Activated CD4-positive, alpha-beta T cell treated with anti-CD3 and anti-CD28 coated beads, Interleukin-2, amount 50 U/mL, for 4 hours (primary cell): Measurements from ENCODE around the gene BEAN1.

Source experiments
- DNase-seq, 2 experiments: peaks; one replicate each; pipeline ENCODE4 v3.0.0-alpha.2; 2020

BEAN1 gene

DNA sequence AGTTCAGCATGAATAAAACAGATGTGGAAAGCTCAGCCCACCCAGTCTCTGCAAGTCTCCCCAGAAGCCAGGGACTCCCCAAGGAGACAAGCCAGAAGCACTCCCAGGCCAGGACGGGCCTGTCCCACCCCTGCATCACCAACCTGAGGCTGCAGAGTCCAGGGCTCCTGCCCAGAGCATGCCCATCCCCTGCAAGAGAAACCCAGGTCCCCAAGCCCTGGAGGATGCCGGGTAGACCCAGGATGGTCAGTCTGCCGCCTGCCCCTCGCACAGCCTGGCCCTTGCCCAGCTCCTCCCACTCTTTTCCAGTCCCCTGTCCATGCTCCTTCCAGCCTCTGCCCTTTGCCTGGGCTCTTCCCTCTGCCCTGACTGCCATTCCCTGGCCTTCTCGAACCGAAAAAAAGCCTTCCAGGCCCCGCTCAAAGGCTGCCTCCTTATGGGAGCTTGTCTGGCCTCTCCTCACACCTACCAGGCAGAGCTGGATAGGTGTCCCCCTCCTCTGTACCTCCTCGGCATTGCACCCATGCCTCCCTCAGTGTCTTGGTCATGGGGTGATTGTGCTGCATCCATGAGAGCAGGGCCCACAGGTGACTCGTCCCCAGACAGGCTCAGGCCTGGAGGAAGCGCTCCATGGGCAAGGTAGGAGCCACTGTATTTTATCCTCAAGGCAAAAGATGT lies 44.8 kb downstream of the BEAN1 start:
- no peak for DNase-seq

DNA sequence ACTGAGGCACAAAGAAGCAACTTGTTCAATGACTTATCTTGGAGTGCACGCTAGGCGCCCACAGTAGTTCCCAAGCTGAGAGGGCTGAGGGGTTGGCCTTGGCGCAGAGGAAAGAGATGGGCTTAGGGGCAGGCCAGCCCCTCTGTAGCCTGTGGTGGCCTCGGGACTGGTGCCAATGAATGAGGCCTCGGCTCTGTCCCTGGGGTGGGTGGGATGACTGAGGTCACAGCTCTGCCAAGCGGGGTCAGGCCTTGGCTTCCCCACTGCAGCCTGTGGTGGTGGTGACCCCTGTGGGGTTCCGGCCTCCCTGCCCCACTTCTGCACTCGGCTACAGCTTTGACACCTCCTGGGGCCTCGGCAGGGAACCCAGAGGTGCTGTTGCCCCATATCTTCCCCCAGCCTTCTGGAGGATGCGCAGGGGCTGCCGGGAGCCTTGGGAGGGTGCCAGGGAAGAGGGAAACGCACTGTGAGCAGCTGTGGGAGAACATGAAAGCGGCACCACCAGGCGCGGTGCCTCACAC lies 46.0 kb downstream of the BEAN1 start:
- DNase-seq = no peak

DNA sequence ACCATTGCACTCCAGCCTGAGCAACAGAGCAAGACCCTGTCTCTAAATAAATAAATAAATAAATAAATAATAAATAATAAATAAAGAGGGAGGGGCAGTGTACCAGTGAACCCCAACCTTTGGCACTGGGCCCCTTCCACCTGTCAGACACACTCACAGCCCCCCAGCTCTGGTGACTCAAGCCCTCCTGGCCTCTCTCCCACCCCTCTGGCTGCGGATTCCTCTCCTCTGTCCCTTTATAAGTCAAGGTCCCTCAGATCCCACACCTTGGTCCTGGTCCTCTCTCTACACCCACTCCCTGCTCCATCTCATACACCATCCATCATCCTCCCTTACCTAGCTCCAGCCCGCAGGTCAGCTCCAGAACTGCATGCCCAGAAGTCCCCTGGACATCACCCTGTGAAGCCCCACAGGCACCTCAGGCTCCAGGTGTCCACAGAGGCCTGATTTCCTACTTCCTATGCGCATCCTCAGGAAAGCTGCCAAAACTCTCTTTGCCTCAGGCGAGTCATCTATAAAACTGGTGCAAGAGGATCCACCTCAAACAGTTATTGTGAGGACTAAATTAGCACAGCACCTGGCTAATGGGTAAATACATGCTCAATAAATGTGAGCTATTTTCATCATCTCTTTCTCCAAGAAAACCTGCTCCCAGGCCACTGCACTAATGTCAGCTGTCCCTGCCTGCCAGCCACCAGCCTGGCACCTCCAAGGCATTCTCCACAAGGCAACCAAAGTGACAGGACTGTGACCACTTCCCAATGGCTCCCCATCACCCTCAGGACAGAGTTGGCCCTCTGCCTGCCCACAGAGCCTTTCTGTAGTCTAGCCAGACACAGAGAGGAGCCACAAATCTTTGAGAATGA lies 46.8 kb downstream of the BEAN1 start:
- no peak for DNase-seq

- peak; percentile 34 to 43 for DNase-seq
Measured at GRCh38 chr16:66474750-66475199, 47.7 kb downstream of the BEAN1 start.

DNA sequence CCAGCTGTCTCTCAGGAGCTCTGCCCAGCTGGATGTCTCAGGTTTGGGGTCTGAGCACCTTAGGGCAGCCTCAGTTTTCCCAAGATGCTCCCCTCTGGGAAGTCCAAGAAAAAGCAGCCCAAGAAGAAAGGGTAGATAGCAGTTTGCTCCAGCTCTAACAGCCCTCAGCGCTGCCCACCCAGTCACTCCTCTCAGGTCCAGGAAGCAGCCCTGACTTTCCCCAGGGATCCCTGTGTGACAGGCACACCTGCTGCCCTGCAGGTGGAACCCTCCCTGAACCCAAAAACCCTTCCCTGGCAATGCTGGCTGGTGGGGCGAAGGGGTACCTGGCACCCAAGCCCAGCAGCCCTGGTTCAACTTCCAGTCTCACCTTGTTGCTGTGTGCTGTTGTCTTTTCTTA lies 48.1 kb downstream of the BEAN1 start:
- DNase-seq = no peak

DNA sequence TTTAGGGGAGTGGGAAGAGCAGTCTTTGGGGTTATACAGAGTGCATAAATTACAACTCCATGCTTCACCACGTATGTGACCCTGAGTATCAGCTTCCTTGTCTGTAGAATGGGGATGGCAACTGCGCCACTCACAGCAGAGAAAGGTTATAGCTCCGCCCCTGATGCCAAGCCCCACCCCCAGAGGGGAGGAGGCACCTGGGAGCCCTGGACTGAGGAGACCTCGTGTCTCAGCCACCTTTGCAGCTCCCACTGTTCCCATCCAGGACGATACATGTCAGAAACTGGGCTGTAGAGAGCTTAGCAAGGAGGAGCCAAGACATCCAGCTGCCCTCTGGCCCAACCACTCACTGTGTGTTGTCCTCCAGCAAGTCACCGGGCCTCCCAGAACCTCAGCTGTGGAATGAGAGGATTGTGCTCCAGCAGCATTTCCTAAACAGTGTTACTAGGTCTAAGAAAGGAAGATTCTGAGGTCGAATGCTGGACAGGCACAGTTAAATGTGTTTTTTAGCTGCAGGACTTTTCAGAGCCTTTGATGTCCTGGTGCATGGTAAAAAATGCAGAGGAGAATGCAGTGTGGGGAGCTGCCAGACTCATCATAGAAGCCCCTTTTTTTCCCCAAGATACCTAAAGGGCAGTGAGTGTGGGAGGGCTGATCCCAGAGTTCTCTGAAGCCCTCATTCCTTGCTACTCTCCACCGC lies 49.4 kb downstream of the BEAN1 start:
- DNase-seq = peak; percentile 29 to 43

DNA sequence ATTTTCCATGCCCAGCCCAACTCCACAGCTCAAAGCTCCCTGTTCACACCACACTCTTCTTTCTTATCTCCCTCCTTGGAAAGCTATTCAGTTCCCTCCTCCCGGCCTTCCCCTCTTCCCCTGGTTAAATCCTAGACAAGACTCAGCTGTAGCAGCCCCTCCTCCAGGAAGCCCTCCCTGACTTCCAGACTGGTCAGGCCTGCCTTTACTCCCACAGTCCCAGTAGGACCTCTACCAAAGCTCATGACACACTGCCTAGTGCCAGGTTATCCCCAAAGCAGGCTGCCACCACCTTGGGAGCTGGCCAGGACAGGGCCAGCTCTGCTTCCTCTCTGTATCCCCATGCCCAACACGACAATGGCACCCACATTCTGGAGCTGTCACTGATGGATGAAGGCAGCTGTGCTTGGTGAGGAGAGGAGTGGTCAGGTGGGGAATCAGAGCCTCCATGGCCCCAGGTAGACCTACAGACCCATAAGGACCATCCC lies 50.0 kb downstream of the BEAN1 start:
- DNase-seq = no peak

DNA sequence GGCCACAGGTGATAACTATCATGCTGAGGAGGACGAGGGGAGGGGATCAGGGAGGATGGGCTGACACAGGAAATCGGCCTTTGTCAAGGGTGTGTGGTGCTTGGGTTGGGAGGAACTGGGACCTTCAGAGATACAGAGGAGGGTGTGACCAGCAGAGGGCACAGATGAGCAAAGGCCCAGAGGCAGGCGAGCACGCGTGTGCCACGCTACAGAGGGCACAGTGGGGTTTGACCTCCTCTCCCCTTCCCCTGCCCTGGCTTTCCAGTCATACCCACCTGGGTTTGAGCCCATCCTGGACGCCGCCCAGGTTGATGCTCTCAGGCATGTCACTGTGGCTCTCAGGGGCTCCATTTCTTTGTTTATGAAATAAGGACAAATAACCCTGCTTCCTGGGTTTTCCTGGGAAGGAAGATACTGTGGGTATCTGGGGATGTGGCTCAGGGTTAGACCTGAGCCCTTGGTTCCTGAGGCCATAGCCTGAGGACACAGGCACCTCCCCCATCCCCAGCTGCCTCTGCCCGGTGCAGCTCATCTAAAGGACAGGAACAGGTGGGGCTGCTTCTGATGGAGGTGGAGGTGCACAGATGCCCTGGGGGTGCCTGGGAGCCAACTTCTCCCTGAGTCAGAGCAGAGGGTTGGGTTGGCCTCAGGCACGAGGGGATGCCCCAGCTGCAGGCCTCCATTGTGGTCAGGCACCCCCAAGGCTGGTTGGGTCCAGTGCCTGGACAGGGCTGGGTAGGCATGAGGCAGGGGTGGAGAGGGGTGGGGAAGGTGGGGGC lies 51.8 kb downstream of the BEAN1 start:
- DNase-seq = peak; percentile 81 to 83

DNA sequence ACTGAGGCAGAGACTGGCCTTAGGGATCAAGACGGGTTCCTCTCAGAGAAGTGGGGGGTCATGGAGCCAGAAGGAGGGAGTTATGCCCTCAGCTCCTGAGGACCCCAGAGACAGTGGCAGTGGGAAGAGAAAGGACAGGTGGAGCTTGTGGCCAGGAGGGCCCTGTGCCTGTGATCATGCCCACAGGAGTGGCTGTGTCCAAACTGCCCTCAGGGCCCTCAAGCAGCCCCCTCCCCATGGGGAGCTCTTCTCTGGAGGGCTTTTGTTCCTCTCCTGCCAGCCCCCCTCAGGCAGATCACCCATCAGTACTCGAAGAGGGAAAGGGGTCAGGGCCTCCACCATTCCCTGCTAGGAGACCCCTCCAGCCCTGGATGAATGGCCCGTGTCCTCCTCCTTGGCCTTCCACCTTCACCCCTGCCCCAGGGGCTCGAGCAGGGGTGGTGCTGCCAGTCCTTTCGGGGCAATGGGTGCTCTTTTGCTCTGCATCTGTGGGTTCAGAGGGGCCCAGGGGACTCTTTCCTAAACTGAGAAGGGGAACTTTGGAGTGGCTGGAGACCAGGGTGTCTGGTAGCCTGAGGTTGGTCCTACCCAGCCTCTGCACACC lies 52.7 kb downstream of the BEAN1 start:
- DNase-seq = no peak

DNA sequence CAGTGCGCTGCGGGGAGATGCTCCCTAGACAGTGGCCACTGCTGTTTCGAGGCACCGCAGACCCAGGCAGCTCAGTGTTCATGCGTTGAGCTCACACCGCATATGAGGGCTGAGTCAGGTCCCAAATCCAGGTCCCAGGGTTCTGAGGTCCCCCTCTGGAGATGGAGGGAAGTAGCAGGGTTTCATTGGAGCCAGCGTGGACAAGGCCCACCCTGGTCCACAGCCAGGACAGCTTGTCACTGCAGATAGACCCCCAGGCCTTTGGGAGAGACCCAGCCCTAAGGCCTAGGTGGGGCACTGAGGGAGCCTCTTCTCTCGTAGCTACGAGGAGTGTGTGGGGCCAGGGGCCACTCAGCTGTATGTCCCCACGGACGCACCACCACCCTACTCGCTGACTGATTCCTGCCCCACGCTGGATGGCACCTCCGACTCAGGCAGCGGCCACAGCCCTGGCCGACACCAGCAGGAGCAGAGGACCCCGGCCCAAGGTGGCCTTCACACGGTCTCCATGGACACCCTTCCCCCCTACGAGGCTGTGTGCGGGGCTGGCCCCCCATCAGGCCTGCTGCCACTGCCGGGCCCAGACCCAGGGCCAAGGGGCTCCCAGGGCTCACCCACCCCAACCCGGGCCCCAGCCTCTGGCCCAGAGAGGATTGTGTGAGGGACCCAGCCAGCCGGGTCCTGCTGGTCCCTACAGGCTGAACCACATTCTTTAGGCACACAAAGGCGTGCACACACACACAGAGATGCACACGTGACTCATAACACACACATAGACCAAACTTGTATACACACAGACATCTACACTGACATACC lies 53.4 kb downstream of the BEAN1 start:
- no peak for DNase-seq

GRCh38 chr16:66481081-66481942 lies 54.2 kb downstream of the BEAN1 start:
- DNase-seq = no peak

GRCh38 chr16:66481943-66482390 lies 54.9 kb downstream of the BEAN1 start:
- DNase-seq = no peak

- DNase-seq = peak; percentile 67 to 72
Measured at GRCh38 chr16:66483689-66484452, 56.8 kb downstream of the BEAN1 start.

DNA sequence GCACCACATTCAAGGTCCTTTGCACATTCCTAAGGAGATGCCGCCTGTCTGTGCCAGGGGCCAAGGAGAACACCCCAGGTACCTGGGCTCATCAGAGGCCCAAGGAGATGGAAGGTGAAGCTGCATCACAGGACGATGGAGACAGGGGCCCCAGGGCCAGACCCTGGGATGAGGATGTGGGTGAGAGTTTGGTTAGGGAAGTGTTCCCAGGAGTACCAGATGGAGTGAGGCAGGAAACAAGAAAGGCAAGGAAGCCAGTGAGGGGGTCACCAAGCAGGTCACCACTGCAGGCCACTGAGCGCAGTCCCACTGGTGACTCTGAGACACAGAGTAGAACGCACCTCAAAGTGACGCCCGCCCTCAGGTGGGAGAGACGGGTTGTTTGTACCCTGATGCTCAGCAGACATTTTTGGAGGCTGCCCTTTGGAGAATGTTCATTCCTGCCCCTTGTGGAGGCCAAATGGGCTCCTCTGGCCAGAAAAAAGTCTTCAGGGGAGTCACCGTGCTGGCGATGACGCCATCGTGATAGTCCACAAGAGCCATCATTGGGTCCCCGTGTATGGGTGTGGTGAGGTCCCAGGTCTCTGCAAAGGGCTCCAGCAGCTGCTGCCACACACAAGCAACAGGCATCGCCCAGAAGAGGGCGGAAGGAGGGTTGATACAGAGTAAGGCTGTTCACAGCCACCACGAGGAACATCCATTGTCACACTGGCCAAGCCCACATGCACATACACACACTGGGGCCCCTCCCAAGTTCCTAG lies 57.5 kb downstream of the BEAN1 start:
- no peak for DNase-seq

DNA sequence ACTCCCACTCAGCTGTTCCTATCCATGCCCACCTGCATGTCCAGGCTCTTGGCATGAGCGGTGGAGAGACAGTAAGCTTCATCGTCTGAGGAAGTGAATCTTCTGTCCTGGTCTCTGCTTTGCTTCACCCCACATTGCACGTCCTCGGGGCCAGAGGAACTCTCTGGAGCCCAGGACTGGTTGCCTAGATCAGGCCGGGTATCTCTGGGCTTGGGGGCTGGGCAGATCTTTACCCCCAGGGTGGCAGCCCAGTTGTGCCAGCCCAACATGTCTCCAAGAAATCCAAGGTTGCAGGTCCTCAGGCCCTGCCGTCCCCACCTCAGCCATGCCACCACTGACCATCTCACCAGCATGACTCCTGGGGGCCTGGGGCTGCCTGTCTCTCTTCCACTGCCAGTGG lies 58.3 kb downstream of the BEAN1 start:
- DNase-seq = no peak

- DNase-seq = no peak
Measured at GRCh38 chr16:66486199-66486772, 59.2 kb downstream of the BEAN1 start.

DNA sequence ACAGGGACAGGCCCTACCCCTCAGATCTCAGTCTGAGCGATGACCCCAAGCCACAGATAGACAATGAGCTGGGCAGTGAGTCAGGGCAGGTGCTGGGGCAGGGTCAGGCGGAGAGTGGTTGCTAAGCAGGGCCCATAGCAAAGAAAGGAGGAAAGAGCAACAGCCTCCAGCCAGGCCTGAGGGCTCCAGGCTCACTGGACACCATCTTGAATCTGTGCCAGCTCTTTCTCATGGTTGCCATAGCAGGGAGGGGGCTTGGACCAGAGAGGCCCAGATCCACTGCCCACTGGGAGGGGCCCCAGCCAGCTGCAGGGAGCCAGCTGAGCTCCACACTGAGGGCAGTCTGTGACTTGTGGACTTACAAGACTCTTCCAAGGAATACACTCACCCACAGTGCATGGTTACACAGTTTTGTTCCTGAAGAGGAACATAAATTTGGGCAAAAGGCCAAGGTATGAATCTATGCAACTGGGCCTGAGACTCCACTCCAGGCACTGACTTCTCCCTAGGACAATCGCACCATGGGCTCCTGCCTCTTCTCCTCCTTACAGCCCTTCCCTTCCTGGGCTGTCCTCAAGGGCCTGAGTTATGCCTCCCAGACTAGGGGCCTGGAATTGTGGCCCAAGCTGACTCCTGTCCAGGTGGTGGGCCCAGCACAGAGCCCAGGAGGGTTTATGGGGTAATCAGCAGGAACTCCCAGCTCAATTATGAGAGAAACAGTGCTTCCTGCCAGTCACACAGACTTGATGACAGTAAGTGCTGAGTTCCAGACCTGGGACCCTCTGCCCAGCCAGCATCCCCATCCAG lies 59.9 kb downstream of the BEAN1 start:
- DNase-seq = no peak
